Type B pancreatic cell (in vitro differentiated cells): Measurements from ENCODE around the gene SIK2. TPM values are rescaled to one million over a fixed set of nuclear protein-coding genes. Genes with fewer than 3 reads are reported as not detected.

Experiments used
- DNase-seq: peaks from one replicate; pipeline ENCODE4 v3.0.0; 2021; ENCODE audit warnings: mixed read lengths; ENCODE audit not compliant: unreplicated experiment; ENCODE audit errors: extremely low spot score
- H3K27ac Mint-ChIP-seq: 2 replicates; pipeline ENCODE4 v1.8.0; 2021; ENCODE audit warnings: mild to moderate bottlenecking, mixed read lengths
- H3K27me3 Mint-ChIP-seq: 2 replicates; pipeline ENCODE4 v1.8.0; 2021; ENCODE audit warnings: mixed read lengths
- H3K36me3 Mint-ChIP-seq: 2 replicates; pipeline ENCODE4 v1.8.0; 2021; ENCODE audit warnings: mixed read lengths
- H3K4me1 Mint-ChIP-seq: one replicate; pipeline ENCODE4 v1.8.0; 2021; ENCODE audit warnings: mixed read lengths; ENCODE audit not compliant: unreplicated experiment
- H3K4me3 Mint-ChIP-seq: 2 replicates; pipeline ENCODE4 v1.8.0; 2021; ENCODE audit warnings: mild to moderate bottlenecking, mixed read lengths
- H3K9me3 Mint-ChIP-seq: 2 replicates; pipeline ENCODE4 v1.8.0; 2021; ENCODE audit warnings: mixed read lengths
- CTCF ChIP-seq: fragments of 200-600 bp; sonication (generic); conservative IDR thresholded peaks from 2 replicates; pipeline ENCODE4 v1.5.0; 2021; ENCODE audit warnings: antibody characterized with exemption, mild to moderate bottlenecking
- total RNA-seq: library from RNA; stranded (reverse); gene quantifications from 2 replicates; pipeline ENCODE4 v1.2.1, GENCODE V29; 2021; ENCODE audit warnings: low replicate concordance

The SIK2 gene
- total RNA-seq, 1 donor from 2014 or later, result 28.0 TPM

- no peak overlapping the region for H3K27ac Mint-ChIP-seq
- H3K4me1 Mint-ChIP-seq, result peaks cover 17% of the 10 kb centered on the region
- H3K9me3 Mint-ChIP-seq, result no peaks in the 10 kb centered on the region
- no peak for DNase-seq
- H3K4me3 Mint-ChIP-seq, result no peak overlapping the region
- peaks cover 4% of the 10 kb centered on the region for H3K27me3 Mint-ChIP-seq
- TF ChIP-seq CTCF, result no peak
- H3K36me3 Mint-ChIP-seq, result no peaks in the 10 kb centered on the region
Observed at GRCh38 chr11:111573821-111574249, 28.4 kb upstream of the SIK2 start.

- no peak for DNase-seq
- H3K4me1 Mint-ChIP-seq, result peaks cover 17% of the 10 kb centered on the region
- H3K27me3 Mint-ChIP-seq, result peaks cover 4% of the 10 kb centered on the region
- H3K9me3 Mint-ChIP-seq, result no peaks in the 10 kb centered on the region
- no peak for TF ChIP-seq CTCF
- H3K4me3 Mint-ChIP-seq, result no peak overlapping the region
- no peaks in the 10 kb centered on the region for H3K36me3 Mint-ChIP-seq
- peak overlapping the region; percentile 20 for H3K27ac Mint-ChIP-seq
Observed at GRCh38 chr11:111574373-111575225, 27.6 kb upstream of the SIK2 start.

- H3K36me3 Mint-ChIP-seq, result no peaks in the 10 kb centered on the region
- peaks cover 17% of the 10 kb centered on the region for H3K4me1 Mint-ChIP-seq
- H3K9me3 Mint-ChIP-seq, result no peaks in the 10 kb centered on the region
- TF ChIP-seq CTCF, result no peak
- H3K27me3 Mint-ChIP-seq, result peaks cover 4% of the 10 kb centered on the region
- DNase-seq, result no peak
- no peak overlapping the region for H3K4me3 Mint-ChIP-seq
- no peak overlapping the region for H3K27ac Mint-ChIP-seq
Observed at GRCh38 chr11:111575740-111576139, 26.5 kb upstream of the SIK2 start.

- no peaks in the 10 kb centered on the region for H3K9me3 Mint-ChIP-seq
Observed at GRCh38 chr11:111577821-111578220, 24.4 kb upstream of the SIK2 start.

GRCh38 chr11:111581341-111581740 lies 20.9 kb upstream of the SIK2 start:
- Mint-ChIP-seq H3K27me3 (no peaks in the 10 kb centered on the region), H3K9me3 (no peaks in the 10 kb centered on the region), H3K4me3 (no peak overlapping the region), H3K4me1 (peaks cover 4% of the 10 kb centered on the region), H3K36me3 (no peaks in the 10 kb centered on the region), H3K27ac (no peak overlapping the region)
- TF ChIP-seq CTCF, result no peak
- DNase-seq, result no peak

More at GRCh38 chr11:111577821-111578220, 24.4 kb upstream of the SIK2 start:
- H3K36me3 Mint-ChIP-seq, result no peaks in the 10 kb centered on the region
- no peaks in the 10 kb centered on the region for H3K27me3 Mint-ChIP-seq
- H3K27ac Mint-ChIP-seq, result no peak overlapping the region
- no peak for TF ChIP-seq CTCF
- H3K4me3 Mint-ChIP-seq, result no peak overlapping the region
- DNase-seq, result no peak
- H3K4me1 Mint-ChIP-seq, result peaks cover 21% of the 10 kb centered on the region
